Stimulated activated CD8-positive, alpha-beta memory T cell treated with anti-CD3 and anti-CD28 coated beads, Interleukin-4, amount 100 ng/mL, for 1 hour (primary cell): Measurements from ENCODE around the gene DDB1.

Experiments
- DNase-seq, 2 donors: peaks; one replicate each; pipeline ENCODE4 v3.0.0-alpha.2; 2020; ENCODE audit warnings: low read depth in 2 of 2, low spot score in 1 of 2

DDB1 gene

DNA sequence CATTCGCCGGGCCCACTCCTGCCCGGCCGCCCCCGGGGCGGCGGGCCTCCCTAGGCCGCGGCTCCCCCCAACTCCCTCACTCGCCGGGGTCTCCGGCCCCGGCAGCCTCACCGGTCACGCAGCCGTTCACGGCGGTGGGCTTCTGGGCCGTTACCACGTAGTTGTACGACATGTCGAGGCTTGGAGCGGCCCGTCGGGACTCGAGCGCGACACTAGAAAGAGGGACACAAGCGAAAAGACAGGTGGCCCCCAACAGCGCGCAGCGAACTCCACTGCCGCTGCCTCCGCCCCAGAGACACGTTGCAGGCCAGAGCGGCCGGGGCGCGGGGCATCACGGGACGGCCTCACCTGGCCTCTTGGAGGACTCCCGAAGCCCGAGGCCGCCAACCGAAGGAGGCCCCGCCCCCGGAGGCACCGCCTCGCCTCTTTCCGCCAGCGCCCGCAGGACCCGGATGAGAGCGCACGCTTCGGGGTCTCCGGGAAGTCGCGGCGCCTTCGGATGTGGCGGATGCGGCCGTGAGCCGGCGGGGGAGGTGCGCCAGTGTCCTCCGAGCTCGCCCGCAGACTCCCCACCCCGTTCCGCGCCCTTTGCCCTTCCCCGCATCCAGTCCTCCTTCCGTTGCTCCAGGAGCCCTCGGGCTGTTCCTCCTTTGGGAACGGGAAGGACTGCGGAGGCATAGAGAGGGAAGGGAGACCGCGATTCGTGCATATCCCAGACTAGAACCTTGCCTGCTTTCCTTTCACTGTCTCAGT lies at the start of gene DDB1, which contains the start of gene TKFC:
Gene DDB1 (minus strand): TSS at position 309 of the 753 bp plus-strand sequence. CDS start 137 bp downstream, at position 172.
Gene TKFC (plus strand): TSS at position 432 of the 753 bp plus-strand sequence. CDS start 1,501 bp downstream, outside the sequence.
- peak; percentile 92 to 94 for DNase-seq

- no peak for DNase-seq
Measured at GRCh38 chr11:61380884-61381283, 48.0 kb upstream of the DDB1 start.

- DNase-seq: no peak
Measured at GRCh38 chr11:61378713-61379313, 45.9 kb upstream of the DDB1 start.

- no peak for DNase-seq
Measured at GRCh38 chr11:61377461-61378160, 44.7 kb upstream of the DDB1 start.

- DNase-seq: no peak
Measured at GRCh38 chr11:61375761-61376108, 42.8 kb upstream of the DDB1 start.

DNA sequence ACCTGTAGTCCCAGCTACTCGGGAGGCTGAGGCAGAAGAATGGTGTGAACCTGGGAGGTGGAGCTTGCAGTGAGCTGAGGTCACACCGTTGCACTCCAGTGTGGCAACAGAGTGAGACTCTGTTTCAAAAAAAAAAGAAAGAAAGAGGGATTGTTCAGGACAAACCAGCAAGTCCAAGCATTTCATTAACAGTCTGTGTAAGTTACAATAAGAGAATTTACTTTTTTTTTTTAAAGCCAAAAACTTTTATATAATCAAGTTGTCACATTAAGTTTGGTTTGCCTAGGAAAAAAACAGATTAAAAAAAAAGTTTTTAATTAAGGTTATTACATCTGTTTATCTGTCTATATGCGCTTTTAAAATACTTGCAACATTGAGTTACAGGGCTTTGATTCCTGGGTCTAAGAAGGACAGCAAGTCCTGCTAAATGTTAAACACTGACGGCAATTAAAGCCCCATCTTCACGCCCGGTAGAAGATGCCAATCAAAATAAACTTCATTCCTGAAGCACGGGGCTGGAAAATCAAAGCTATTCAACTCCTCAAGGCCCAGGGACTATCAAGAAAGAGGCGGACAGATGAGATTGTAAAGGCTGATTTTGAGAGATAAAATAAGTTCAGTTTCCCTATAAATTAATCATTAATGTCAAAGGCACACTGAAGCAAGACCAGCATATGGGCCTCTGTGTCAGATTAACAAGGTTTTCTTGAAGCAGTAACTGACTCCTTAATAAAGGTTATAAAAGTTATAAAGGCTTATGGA lies 39.9 kb upstream of the DDB1 start:
- DNase-seq: no peak

- DNase-seq: no peak
Measured at GRCh38 chr11:61370349-61371005, 37.6 kb upstream of the DDB1 start.

- no peak for DNase-seq
Measured at GRCh38 chr11:61369372-61370348, 36.8 kb upstream of the DDB1 start.

DNA sequence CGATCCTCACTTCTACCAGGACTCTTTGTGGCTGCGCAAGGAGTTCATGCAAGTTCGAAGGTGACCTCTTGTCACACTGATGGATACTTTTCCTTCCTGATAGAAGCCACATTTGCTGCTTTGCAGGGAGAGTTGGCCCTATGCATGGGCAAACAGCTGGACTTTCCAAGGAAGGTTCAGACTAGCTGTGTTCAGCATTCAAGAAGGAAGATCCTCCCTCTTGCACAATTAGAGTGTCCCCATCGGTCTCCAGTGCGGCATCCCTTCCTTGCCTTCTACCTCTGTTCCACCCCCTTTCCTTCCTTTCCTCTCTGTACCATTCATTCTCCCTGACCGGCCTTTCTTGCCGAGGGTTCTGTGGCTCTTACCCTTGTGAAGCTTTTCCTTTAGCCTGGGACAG lies 35.7 kb upstream of the DDB1 start:
- DNase-seq: no peak

- no peak for DNase-seq
Measured at GRCh38 chr11:61367406-61367805, 34.5 kb upstream of the DDB1 start.

DNA sequence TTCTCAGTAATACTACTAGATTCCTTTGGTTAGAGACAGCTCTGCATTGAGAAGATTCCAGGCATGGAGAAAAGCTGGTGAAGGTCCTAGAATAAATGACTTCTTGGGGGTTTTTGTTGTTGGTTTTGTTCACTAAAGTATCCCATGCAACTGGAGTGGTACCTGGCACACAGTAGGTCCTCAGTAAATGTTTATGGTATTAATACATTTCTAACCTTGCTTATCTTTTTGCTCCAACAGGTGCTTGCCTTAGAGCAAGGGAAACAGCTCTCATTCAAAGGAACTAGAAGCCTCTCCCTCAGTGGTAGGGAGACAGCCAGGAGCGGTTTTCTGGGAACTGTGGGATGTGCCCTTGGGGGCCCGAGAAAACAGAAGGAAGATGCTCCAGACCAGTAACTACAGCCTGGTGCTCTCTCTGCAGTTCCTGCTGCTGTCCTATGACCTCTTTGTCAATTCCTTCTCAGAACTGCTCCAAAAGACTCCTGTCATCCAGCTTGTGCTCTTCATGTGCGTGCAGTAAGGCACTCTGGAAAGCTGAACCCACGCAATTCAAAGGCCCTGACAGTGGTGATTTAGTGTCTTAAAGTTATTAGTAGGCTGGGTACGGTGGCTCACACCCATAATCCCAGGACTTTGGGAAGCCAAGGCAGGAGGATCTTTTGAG lies 31.2 kb upstream of the DDB1 start:
- DNase-seq: no peak

- DNase-seq: no peak
Measured at GRCh38 chr11:61362542-61362875, 29.6 kb upstream of the DDB1 start.

GRCh38 chr11:61361741-61362541 lies 29.0 kb upstream of the DDB1 start, which contains the start of the genes CYB561A3 and TMEM138:
Gene CYB561A3, minus strand, starts transcription at chr11:61361882. Its CDS starts 5,169 bp downstream, at chr11:61356713.
Gene TMEM138, plus strand, starts transcription at chr11:61362374. Its CDS starts 2,017 bp downstream, at chr11:61364391.
- peak; percentile 72 to 76 for DNase-seq

GRCh38 chr11:61361237-61361740 lies 28.4 kb upstream of the DDB1 start:
- DNase-seq: peak in 1 of 2 donors; percentile 0

- no peak for DNase-seq
Measured at GRCh38 chr11:61359516-61359915, 26.6 kb upstream of the DDB1 start.

DNA sequence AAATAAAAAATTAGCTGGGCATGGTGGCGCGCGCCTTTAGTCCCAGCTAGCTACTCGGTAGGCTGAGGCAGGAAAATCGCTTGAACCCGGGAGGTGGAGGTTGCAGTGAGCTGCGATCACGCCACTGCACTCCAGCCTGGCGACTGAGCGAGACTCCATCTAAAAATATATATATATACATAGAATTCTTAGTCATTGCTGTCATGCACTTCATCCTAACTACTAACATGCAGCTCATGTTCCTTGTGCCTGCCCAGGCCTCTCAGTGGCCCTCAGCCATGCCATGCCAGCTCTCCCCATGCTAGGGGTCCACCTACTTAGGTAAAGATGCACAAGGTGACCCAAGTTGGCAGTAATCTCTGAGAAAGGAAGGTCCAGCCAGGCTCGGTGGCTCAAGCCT lies 25.7 kb upstream of the DDB1 start:
- no peak for DNase-seq

DNA sequence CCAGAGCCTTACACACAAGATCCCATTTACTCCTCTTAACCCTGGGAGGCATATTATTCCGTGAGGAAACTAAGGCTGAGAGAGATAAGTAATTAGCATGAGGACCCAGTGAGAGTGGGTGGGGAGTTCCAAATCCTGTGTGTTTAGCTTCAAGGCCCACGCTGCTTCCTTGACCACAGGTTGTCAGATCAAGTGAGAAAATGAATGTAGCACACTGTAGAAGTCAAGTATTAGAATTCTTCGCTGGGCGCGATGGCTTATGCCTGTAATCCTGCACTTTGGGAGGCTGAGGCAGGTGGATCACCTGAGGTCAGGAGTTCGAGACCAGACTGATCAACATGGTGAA lies 25.0 kb upstream of the DDB1 start:
- no peak for DNase-seq

- no peak for DNase-seq
Measured at GRCh38 chr11:61357233-61357893, 24.5 kb upstream of the DDB1 start.
